CD4-positive, CD25-positive, alpha-beta regulatory T cell (primary cell): Measurements from ENCODE around the gene FUS. TPM values are rescaled to one million over a fixed set of nuclear protein-coding genes. Genes with fewer than 3 reads are reported as not detected.

Experiments used
- ATAC-seq, 2 donors: fragments of 150-1000 bp; cut with Tn5 transposase; one replicate each; pipeline ENCODE4 v1.10.0; 2021; ENCODE audit warnings: low read depth in 2 of 2, moderate number of reproducible peaks in 2 of 2, moderate library complexity in 1 of 2
- DNase-seq, 3 donors: peaks; one replicate each; pipeline versions ENCODE4 v3.0.0 to v3.0.0-alpha.2; 2012 to 2022; ENCODE audit warnings: mixed read lengths in 1 of 3
- H3K27ac ChIP-seq: one replicate; pipeline ENCODE4 v1.7.0; 2013; ENCODE audit warnings: mild to moderate bottlenecking, low read length; ENCODE audit not compliant: insufficient read depth, poor library complexity, severe bottlenecking
- H3K27me3 ChIP-seq: one replicate; pipeline ENCODE4 v1.7.0; 2013; ENCODE audit warnings: low read length; ENCODE audit not compliant: control insufficient read depth, insufficient read depth
- H3K36me3 ChIP-seq: one replicate; pipeline ENCODE4 v1.7.0; 2013; ENCODE audit warnings: mild to moderate bottlenecking, low read length, moderate library complexity; ENCODE audit not compliant: control insufficient read depth, insufficient read depth
- H3K4me1 ChIP-seq: 2 replicates; pipeline ENCODE4 v1.7.0; 2013; ENCODE audit warnings: mild to moderate bottlenecking, low read length; ENCODE audit not compliant: insufficient read depth, control insufficient read depth, poor library complexity, severe bottlenecking
- H3K4me3 ChIP-seq: one replicate; pipeline ENCODE4 v1.7.0; 2013; ENCODE audit warnings: low read depth, mild to moderate bottlenecking, low read length, moderate library complexity
- H3K9me3 ChIP-seq, 2 experiments: 1 replicate in 1 of 2; 2 replicates in 1 of 2; pipeline ENCODE4 v1.7.0; 2013; ENCODE audit warnings: low read length in 2 of 2, mild to moderate bottlenecking in 1 of 2, moderate library complexity in 1 of 2; ENCODE audit not compliant: control insufficient read depth in 2 of 2
- H3K27ac Mint-ChIP-seq, 3 donors: one replicate each; pipeline ENCODE4 v1.8.0; 2020 to 2022; ENCODE audit warnings: mild to moderate bottlenecking in 3 of 3, mixed read lengths in 3 of 3, moderate library complexity in 2 of 3
- H3K27me3 Mint-ChIP-seq: one replicate; pipeline ENCODE4 v1.8.0; 2022; ENCODE audit warnings: mild to moderate bottlenecking, mixed read lengths
- H3K36me3 Mint-ChIP-seq: one replicate; pipeline ENCODE4 v1.8.0; 2020; ENCODE audit warnings: mixed read lengths
- H3K4me1 Mint-ChIP-seq, 4 donors: one replicate each; pipeline ENCODE4 v1.8.0; 2020 to 2022; ENCODE audit warnings: mixed read lengths in 4 of 4, mild to moderate bottlenecking in 1 of 4
- H3K4me3 Mint-ChIP-seq, 4 donors: one replicate each; pipeline ENCODE4 v1.8.0; 2020 to 2022; ENCODE audit warnings: mild to moderate bottlenecking in 4 of 4, mixed read lengths in 4 of 4, moderate library complexity in 3 of 4
- H3K9me3 Mint-ChIP-seq, 7 donors: one replicate each; pipeline ENCODE4 v1.8.0; 2020 to 2022; ENCODE audit warnings: mixed read lengths in 7 of 7, mild to moderate bottlenecking in 3 of 7, moderate library complexity in 2 of 7
- polyA plus RNA-seq, 4 donors: library from polyadenylated mRNA; unstranded; fragments of 300-500 nt; fragmentation: Illumina TruSeq; gene quantifications; one replicate each; pipeline ENCODE4 v1.2.3, GENCODE V29; 2021
- total RNA-seq: library from RNA; stranded (reverse); gene quantifications from one replicate; pipeline ENCODE4 v1.2.3, GENCODE V29; 2022

FUS gene
- total RNA-seq (918 TPM), polyA plus RNA-seq (100 to 1,000 TPM; 119 to 147 (median 132) TPM)

- peak within 1 kb of the TSS; percentile 89 for H3K27ac ChIP-seq
- peaks cover 19% of the 10 kb centered on the region for H3K27me3 Mint-ChIP-seq
- H3K4me3 Mint-ChIP-seq: peak within 1 kb of the TSS; percentile 95 to 99 (median 98)
- peak within 1 kb of the TSS; percentile 97 to 100 (median 99) for H3K27ac Mint-ChIP-seq
- H3K36me3 Mint-ChIP-seq: peaks cover 31% of the 10 kb centered on the region
- H3K36me3 ChIP-seq: peaks cover 30% of the 10 kb centered on the region
- no peaks in the 10 kb centered on the region for H3K27me3 ChIP-seq
- ATAC-seq (peak; percentile 65 to 68), DNase-seq (peak; percentile 84 to 95 (median 94))
- H3K4me1 Mint-ChIP-seq: peaks cover 29 to 71% (median 45%) of the 10 kb centered on the region in 4 donors
- H3K9me3 Mint-ChIP-seq: peaks cover 0 to 5% (median 0%) of the 10 kb centered on the region in 7 donors
- no peaks in the 10 kb centered on the region for H3K9me3 ChIP-seq
- H3K4me3 ChIP-seq: peak within 1 kb of the TSS; percentile 87
- H3K4me1 ChIP-seq: peaks cover 66% of the 10 kb centered on the region
These were observed at the start of gene FUS for GRCh38 chr16:31179747-31180459. FUS (plus strand) TSS chr16:31180139; CDS start chr16:31180215, 76 bp downstream.

- Histone ChIP-seq H3K36me3 (peaks cover 45% of the 10 kb centered on the region), H3K4me1 (no peaks in the 10 kb centered on the region), H3K4me3 (no peak overlapping the region), H3K27ac (no peak overlapping the region), H3K9me3 (no peaks in the 10 kb centered on the region), H3K27me3 (no peaks in the 10 kb centered on the region)
- no peak for DNase-seq
- Mint-ChIP-seq H3K4me3 (no peak overlapping the region), H3K27ac (peak overlapping the region in 1 of 3 donors; percentile 75), H3K36me3 (peaks cover 20% of the 10 kb centered on the region), H3K27me3 (no peaks in the 10 kb centered on the region), H3K9me3 (peaks cover 0 to 1% (median 0%) of the 10 kb centered on the region in 7 donors), H3K4me1 (peaks cover 0 to 10% (median 2%) of the 10 kb centered on the region in 4 donors)
- ATAC-seq: no peak
These were observed 49.5 kb upstream of the FUS start for GRCh38 chr16:31130336-31130891.

- Histone ChIP-seq H3K27me3 (no peaks in the 10 kb centered on the region), H3K4me1 (no peaks in the 10 kb centered on the region), H3K4me3 (no peak overlapping the region), H3K9me3 (no peaks in the 10 kb centered on the region), H3K36me3 (peaks cover 45% of the 10 kb centered on the region), H3K27ac (no peak overlapping the region)
- no peak overlapping the region for H3K4me3 Mint-ChIP-seq
- no peak for DNase-seq
- no peak overlapping the region for H3K27ac Mint-ChIP-seq
- peaks cover 17% of the 10 kb centered on the region for H3K36me3 Mint-ChIP-seq
- no peaks in the 10 kb centered on the region for H3K27me3 Mint-ChIP-seq
- no peak for ATAC-seq
- peaks cover 0 to 1% (median 0%) of the 10 kb centered on the region in 7 donors for H3K9me3 Mint-ChIP-seq
- H3K4me1 Mint-ChIP-seq: peaks cover 0 to 10% (median 2%) of the 10 kb centered on the region in 4 donors
These were observed 49.0 kb upstream of the FUS start for GRCh38 chr16:31130899-31131298.

- no peaks in the 10 kb centered on the region for H3K4me1 ChIP-seq
- H3K4me3 ChIP-seq: no peak overlapping the region
- H3K27ac ChIP-seq: no peak overlapping the region
- Mint-ChIP-seq H3K4me3 (no peak overlapping the region), H3K27ac (no peak overlapping the region), H3K36me3 (peaks cover 12% of the 10 kb centered on the region), H3K27me3 (no peaks in the 10 kb centered on the region), H3K9me3 (peaks cover 0 to 1% (median 0%) of the 10 kb centered on the region in 7 donors), H3K4me1 (peaks cover 0 to 5% (median 2%) of the 10 kb centered on the region in 4 donors)
- no peak for ATAC-seq
- H3K36me3 ChIP-seq: peaks cover 45% of the 10 kb centered on the region
- no peaks in the 10 kb centered on the region for H3K27me3 ChIP-seq
- no peaks in the 10 kb centered on the region for H3K9me3 ChIP-seq
- DNase-seq: no peak
These were observed 48.5 kb upstream of the FUS start for GRCh38 chr16:31131416-31131815.

- peaks cover 12% of the 10 kb centered on the region for H3K36me3 Mint-ChIP-seq
- Histone ChIP-seq H3K27me3 (no peaks in the 10 kb centered on the region), H3K9me3 (no peaks in the 10 kb centered on the region), H3K27ac (no peak overlapping the region), H3K4me1 (no peaks in the 10 kb centered on the region), H3K36me3 (peaks cover 45% of the 10 kb centered on the region), H3K4me3 (no peak overlapping the region)
- no peak overlapping the region for H3K27ac Mint-ChIP-seq
- peaks cover 0 to 1% (median 0%) of the 10 kb centered on the region in 7 donors for H3K9me3 Mint-ChIP-seq
- ATAC-seq (no peak), DNase-seq (no peak)
- peaks cover 0 to 5% (median 2%) of the 10 kb centered on the region in 4 donors for H3K4me1 Mint-ChIP-seq
- no peaks in the 10 kb centered on the region for H3K27me3 Mint-ChIP-seq
- H3K4me3 Mint-ChIP-seq: peak overlapping the region in 1 of 4 donors; percentile 73
These were observed 48.1 kb upstream of the FUS start for GRCh38 chr16:31131841-31132271.

GRCh38 chr16:31132303-31132979, 47.5 kb upstream of the FUS start:
- DNase-seq: no peak
- Histone ChIP-seq H3K9me3 (no peaks in the 10 kb centered on the region), H3K4me3 (no peak overlapping the region), H3K27me3 (no peaks in the 10 kb centered on the region), H3K36me3 (peaks cover 40% of the 10 kb centered on the region), H3K4me1 (no peaks in the 10 kb centered on the region), H3K27ac (no peak overlapping the region)
- H3K27ac Mint-ChIP-seq: peak overlapping the region in 2 of 3 donors; percentile 47 to 58
- H3K27me3 Mint-ChIP-seq: no peaks in the 10 kb centered on the region
- no peak for ATAC-seq
- H3K9me3 Mint-ChIP-seq: peaks cover 0 to 1% (median 0%) of the 10 kb centered on the region in 7 donors
- H3K4me1 Mint-ChIP-seq: peaks cover 0 to 5% (median 2%) of the 10 kb centered on the region in 4 donors
- H3K36me3 Mint-ChIP-seq: peaks cover 12% of the 10 kb centered on the region
- H3K4me3 Mint-ChIP-seq: peak overlapping the region in 1 of 4 donors; percentile 73

- Mint-ChIP-seq H3K4me3 (no peak overlapping the region), H3K9me3 (peaks cover 0 to 1% (median 0%) of the 10 kb centered on the region in 7 donors), H3K27ac (peak overlapping the region in 2 of 3 donors; percentile 47 to 58), H3K27me3 (no peaks in the 10 kb centered on the region), H3K4me1 (peaks cover 0 to 5% (median under 1%) of the 10 kb centered on the region in 4 donors), H3K36me3 (peaks cover 6% of the 10 kb centered on the region)
- H3K4me1 ChIP-seq: no peaks in the 10 kb centered on the region
- ATAC-seq (no peak), DNase-seq (no peak)
- H3K36me3 ChIP-seq: peaks cover 33% of the 10 kb centered on the region
- no peaks in the 10 kb centered on the region for H3K27me3 ChIP-seq
- H3K27ac ChIP-seq: no peak overlapping the region
- H3K9me3 ChIP-seq: no peaks in the 10 kb centered on the region
- H3K4me3 ChIP-seq: no peak overlapping the region
These were observed 46.9 kb upstream of the FUS start for GRCh38 chr16:31133046-31133501.
